Activated naive CD4-positive, alpha-beta T cell treated with anti-CD3 and anti-CD28 coated beads, Interleukin-2, amount 50 U/mL, for 16 hours (primary cell): ENCODE measurements around the gene EMP1.

Source experiments
- DNase-seq: peaks from one replicate; pipeline ENCODE4 v3.0.0-alpha.2; 2020

The EMP1 gene, protein sequence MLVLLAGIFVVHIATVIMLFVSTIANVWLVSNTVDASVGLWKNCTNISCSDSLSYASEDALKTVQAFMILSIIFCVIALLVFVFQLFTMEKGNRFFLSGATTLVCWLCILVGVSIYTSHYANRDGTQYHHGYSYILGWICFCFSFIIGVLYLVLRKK

DNA sequence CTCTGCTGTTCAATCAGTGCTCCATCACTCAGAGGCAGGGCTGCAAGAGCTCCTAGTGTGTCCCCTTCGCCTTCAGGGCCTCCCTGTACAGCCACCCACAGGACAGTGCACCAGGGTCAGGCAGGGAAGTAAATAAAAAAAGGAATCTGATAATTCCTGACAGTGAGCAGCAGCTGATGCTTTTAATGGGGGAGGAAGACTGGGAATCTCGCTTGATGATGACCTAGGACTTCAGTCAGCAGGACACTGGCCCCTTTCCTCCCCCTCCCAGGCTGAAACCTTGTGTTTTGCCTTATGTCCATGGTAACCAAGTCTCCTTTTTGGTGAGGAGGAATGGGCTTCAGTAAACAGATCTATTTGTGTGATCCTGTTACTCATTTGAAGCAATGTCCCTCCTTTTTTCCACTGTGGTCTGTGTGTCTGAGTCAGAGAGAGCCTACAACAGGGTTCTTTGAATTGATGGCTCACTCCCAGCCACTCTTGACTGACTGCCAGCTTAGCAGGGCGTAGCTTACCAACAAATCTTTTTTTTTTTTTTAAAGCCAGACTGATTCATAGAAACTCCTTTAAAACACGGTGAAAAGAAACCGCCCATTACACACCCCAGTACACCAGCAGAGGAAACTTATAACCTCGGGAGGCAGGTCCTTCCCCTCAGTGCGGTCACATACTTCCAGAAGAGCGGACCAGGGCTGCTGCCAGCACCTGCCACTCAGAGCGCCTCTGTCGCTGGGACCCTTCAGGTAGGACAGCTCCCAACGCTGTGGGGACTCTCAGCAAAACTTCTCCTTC, at the start of gene EMP1:
TSS of gene EMP1 (plus strand) at position 597 of the 792 bp plus-strand sequence. CDS start 14,785 bp downstream, outside the sequence.
- DNase-seq, result peak; percentile 82

DNA sequence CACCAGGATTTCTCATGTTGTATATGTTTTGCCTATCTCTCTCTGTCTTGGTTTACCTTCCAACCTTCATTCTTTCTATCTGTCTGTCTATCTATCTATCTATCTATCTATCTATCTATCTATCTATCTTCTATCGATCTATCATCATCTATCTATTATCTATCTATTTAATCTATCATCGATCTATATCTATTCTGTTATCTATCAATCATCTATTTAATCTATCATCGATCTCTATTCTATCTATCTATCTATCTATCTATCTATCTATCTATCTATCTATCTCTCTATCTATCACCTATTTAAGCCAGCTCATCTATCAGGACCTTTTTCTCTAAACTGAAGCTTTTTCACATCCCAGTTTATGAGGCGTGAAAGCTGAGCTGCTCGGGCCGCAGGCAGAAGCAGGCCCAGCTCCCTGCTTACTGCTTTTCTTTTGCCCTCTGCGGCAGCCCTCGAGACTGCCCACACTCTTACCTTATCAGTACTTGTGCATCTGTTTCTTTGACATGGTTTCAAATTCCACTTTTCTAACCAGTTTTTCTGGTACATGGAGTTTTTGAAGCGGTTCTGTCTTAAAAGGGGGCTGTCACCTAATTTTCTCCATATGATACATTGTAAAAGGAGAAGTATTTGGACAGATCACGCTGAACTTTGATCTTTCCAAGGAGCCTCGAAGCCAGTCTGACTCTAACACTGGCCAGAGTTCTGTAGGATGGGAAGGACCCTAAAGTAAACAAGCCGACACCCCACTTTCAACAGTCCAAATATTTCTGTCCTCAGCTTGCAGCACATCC, 48.6 kb upstream of the EMP1 start:
- DNase-seq, result no peak

DNA sequence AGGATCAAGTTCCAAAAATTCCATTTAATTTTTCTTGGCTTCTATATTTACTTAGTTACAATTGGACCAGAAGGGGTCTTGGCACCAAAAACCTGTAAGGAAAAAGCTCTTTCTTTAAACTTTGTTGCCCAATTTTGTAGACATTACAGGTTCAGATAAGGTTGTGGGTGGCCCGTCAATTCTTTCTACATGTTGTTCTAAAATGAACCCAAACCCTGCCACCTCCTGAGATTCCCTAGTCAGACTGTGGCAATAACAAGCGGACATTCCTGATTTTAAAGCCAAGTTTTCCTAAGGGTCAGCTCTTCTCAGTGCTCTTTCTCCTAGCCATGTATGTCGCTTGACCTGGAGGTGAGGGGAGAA, 48.1 kb upstream of the EMP1 start:
- DNase-seq, result no peak

DNA sequence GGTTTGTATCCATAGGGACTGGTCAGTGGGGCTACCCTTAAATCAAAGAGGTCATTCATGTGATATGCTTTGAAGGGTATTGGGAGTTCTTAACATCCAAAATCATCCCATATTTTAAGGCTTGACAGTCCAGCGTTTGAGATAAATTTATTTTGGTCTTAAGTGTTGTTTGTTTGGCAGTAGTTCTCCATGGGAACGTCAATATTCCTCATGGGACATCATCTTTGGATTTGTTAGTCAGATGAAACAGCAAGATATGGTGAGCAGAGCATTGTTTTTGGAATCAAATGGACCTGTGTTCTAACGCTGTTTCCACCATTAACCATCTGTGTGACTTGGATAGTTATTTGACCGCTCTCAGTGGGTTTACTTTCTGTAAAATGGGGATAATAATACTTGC, 47.1 kb upstream of the EMP1 start:
- DNase-seq, result no peak

DNA sequence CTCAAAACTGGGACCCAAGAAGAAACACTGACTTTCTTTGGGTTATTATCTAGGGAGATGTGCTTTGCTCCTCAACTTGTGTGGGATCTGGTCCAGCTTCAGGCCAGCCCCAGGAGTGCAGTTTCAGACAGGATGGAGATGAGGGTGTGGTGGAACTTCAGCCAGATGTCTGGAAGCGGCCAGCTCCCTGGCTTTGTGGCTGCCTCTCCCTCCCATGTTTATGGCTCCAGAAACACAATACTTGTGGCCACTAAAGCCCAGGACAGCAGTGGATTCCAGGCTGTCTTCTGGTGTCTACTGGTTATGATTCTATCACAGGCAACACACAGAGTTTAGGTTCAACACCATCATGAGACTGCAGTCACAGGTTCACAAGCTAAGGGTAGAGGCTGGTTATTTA, 44.2 kb upstream of the EMP1 start:
- no peak for DNase-seq

DNA sequence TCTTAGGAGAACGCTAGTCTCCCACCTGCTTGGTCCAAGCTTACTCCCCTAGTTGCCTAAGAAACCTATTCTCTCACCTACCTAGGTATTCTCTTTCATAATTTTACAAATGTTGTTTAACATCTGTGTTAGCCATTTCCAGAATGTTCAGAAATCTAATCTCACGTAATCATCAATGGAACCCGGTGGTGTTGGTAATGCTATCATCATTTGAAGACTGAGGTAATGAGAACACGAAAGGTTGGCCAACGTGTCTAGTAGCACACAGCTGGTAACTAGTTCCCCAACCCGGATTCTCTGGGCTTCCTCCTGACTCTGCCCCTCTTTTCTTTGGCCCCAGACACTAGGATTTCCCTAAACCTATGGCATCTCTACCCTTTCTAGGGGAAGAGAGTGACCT, 43.8 kb upstream of the EMP1 start:
- DNase-seq, result no peak

DNA sequence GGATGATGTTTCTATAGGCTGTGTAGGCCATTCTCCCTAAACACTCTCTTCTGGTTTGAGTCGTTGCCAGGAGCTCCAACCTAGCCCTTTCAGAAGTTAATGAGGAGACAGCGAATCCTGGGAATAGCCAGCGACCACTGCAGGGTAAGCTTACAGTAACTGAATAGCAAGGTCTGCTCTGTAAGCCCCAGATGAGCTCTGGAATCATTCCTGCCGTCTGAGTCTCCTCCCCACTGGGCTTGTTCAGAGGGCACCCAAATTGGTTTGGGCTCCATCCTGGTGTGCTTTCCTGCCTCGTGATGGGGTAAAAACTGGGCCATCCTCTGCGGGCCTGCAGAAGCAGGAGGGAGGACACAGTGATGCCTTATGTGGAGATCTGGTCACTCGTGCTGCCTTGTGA, 43.3 kb upstream of the EMP1 start:
- DNase-seq, result no peak

DNA sequence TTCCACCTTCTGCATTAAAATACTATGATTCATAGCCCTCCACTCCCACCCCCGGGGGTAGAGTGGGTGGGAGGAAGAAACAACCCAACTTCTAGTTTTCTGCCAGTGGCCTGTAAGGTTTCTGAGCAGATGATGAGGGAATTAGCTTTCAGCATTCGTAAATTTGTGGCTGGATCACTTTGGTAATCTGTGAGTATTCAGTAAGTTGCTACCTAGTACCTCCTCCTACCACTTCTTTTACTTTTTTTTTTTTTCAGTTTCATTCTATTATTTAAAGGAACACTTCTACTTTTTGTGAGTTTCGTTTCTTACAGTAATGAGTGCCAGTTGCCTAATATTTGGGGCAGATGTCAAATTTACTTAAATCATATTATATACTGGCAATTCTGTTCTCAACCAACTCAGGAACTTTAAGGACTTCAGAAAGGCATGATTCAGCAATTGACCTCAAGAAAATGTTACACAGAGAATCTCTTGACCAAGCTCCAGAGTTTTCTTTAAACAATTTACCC, 42.4 kb upstream of the EMP1 start:
- DNase-seq, result no peak

DNA sequence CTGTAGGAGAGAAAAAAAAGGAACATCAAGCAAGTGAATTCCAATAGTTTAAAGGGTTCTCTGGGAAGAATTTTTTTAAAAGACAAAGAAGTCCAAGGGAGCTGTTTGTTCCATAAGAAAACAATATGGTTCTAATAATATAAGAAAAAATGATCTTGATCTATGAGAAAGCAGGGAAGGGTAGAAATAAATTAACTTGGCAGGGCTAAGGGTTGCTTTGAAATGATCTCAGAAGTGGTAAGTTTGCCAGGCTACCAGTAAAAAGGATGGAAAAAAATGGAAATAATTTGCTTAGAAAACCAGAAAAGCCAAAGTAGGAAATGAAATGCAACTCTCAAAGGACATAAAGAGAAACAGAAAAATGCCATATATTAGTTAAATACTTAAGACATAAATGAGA, 41.7 kb upstream of the EMP1 start:
- DNase-seq, result no peak

DNA sequence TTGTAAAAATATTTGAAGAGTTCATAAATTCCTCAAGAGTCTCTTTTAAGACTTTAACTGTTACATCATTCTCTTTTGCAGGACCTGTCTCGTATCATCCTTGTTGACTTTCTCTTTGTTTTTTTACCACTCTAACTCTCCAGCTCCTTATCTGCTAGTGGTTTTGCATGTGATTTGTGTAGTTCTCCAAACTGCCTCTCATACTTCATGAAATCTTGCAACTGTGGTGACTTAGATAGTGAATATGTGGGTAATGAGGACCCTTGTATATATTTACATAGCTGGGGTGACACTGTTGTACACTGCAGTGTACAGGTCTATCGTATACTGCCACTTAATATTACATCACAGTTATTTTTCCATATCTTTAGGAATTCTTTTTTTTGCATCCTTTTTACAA, 40.2 kb upstream of the EMP1 start:
- no peak for DNase-seq

DNA sequence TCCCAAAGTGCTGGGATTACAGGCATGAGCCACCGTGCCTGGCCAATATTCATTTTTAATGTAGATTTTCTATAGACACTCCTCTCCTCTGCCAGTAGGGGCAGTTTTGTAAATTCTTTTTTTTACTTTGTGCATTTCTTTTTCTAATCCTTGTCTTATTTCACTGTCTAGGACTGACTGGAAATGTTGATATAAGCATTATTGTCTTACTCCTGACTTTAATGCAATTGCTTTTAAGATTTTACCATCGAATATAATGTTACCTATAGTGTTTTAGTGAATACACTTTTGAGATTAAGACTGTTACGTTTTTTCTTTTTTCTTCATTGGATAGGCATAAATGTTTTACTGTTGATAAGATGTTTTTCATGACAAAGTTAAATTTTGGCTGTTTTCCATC, 35.4 kb upstream of the EMP1 start:
- no peak for DNase-seq

DNA sequence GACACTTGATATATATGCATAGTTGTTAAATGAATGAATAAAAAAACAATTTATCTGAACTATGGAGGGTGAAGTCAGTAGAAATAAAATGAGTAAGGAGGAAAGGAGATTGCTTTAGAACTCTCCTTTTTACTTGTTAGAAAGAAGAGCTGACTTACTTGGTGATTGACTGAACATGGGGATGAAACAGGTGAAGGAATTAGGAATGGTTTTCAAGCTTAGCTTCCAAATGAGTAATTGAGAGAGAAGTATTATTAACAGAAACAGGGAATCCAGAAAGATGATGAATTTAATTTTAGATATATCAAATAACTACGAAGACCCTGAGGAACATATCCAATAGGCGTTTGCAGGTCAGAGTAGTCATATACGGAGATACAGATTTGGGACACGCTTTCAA, 33.6 kb upstream of the EMP1 start:
- DNase-seq, result no peak

DNA sequence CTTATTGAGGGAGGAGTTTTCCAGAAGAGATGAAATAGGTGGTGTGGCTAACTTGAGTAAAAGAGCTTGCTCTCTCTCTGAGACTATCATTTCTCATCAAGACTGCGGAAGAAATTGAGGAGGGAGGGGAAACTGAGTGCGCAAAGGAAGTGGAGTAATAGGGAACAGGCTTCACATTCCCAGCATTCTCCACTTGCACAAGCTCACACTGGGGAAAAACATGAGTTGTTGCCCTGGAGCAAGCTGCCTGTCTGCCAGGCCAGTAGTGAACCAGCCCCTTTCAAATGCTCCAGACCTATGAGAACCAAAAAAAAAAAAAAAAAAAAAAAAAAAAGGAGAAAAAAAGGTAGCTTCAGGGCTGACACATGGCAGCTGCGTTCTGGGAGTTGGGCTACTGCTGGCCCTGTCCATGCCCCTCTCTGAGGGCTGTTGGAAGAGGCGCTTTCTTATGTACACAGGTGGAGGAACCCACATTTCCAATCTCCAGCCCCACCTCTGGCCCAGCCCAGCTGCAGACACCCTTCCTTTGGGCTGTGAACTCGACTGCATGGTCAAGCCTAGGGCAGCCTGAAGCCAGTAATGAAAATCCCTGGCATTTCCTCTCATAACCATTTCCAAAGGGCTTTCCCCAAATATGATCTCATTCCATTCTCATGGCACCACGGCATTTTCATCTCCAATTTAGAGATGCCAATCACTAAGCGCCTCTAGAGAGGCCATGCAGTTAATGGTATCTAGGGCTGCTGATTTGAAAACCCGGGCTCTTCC, 32.5 kb upstream of the EMP1 start:
- no peak for DNase-seq

DNA sequence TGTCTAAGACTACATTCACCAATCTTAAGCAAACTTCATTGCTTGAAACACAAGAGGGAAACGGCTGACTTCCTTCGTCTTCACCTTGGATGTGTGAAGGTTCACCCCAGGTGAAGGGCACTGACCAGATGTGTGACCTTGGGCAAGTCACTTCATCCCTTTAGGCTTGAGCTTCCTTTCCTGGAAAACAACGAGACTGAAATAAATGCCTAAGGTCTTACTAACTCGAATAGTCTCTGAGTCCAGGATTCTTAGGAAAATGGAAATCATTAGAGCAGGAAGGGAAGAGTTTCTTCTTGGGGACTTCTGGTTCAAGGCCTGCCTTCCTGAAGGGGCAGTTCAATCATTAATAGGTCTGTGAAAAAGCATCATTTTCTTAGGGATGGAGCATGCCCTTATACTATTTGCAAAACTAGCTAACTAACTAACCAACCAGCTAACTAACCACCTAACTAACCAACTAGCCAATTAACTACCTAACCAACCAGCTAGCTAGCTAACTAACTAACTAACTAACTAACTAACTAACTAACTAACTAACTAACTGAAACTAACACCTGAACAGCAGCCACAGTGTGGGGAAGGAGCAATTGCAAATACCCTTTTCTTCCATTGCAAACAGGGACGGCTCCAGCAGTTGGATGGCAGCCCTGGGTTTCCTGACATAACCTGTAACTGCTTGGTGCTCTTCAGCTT, 31.5 kb upstream of the EMP1 start:
- DNase-seq, result no peak

DNA sequence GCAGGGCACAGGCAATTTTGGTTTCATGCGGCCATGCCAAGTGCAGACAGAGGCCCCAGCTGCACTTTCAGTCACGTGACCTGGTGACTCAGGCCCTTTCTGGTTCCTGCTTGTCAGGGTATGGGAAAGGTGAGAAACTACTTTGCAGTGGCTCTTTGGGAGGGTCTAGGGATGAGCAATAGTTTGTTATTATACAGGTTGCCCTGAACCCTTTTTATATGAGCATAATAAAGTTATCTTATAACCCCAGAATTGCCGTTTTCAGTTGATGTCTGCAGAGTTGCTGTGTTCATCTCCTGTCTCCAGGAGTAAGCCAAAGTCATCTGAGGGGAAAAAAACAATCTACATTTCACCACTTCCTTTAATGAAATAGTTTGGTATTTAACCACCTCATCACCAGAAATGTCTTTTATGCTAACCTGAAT, 30.9 kb upstream of the EMP1 start:
- peak; percentile 78 for DNase-seq

DNA sequence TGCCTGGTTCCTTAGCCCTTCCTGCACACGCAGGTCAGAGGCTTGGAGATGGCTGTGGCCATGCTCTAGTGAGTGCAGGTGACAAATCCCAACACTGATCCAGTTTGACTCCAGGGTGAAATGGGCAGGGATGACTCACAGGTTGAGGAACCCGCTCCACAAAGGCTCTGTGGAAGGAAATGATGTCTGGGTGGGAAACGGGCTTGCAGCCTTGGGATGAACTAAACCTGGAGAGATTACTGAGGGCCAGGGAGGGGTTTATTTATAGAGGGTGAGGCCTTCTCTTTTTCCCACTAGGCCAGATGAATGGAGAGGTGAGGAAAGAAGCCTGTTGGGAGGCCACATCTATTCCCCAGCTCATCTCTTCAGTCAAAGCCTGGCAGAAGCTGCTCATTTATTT, 29.3 kb upstream of the EMP1 start:
- no peak for DNase-seq

DNA sequence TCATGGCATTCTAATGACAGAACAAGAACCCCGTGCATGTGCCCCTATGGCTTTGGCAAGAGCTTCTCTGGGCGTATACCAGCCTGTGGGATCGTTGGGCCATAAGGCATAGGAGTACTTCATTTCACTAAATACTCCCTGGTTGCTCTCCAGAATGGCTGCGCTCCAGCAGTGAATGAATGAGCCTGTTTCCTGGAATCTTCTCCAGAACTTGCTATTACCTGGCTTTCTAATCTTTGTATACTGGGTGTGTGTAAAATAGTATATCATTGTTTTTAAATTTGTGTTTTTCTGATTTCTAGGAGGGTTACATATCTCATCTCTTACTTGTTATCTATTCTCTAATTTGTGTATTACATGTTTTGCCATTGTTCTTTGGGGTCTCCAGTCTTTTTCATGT, 28.6 kb upstream of the EMP1 start:
- no peak for DNase-seq

DNA sequence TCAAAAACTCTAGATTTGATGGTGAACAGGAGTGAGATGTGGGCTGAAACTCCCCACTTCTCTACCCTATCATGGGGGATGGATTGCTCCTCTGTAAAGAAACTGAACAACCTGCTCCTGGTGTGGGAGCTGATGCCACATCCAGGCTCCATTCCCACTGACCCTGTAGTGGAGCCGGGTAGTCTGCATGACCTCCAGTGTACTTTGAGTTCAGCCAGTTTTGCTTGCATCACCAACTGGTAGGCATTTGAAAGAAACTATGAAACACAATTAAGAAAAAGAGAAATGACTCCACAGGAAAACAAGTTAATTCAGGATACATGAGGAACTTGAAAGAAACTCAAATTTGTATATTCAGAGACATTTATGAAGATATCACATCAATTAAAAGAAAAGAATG, 27.3 kb upstream of the EMP1 start:
- DNase-seq, result no peak

DNA sequence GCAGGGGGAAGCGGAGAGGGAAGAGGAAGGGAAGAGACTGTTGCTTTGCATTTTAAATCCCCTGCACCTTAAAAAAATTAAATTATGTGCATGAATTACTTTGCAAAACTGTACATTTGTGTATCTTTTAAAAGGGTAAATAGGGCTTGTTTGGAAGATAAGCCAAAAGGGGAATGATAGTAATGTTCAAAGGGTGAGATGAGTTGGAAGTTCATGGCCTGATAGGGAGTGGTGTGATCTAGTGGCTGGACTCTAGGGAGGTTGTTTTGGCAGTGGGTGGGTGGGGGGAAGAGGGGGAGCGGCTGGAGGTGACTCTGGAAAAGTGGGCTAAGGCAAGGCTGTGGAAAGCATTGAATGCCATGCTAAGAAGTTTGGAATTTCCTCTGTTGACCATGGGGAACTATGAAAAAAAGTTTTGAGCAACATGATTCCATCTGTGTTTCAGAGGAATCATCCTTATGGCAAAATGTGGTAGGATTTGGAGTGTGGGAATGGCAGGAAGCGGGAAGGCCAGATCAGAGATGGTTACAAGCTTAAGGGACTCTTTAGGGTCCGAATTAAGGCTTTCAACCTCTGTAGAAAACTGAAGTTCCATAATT, 25.5 kb upstream of the EMP1 start:
- DNase-seq, result no peak

DNA sequence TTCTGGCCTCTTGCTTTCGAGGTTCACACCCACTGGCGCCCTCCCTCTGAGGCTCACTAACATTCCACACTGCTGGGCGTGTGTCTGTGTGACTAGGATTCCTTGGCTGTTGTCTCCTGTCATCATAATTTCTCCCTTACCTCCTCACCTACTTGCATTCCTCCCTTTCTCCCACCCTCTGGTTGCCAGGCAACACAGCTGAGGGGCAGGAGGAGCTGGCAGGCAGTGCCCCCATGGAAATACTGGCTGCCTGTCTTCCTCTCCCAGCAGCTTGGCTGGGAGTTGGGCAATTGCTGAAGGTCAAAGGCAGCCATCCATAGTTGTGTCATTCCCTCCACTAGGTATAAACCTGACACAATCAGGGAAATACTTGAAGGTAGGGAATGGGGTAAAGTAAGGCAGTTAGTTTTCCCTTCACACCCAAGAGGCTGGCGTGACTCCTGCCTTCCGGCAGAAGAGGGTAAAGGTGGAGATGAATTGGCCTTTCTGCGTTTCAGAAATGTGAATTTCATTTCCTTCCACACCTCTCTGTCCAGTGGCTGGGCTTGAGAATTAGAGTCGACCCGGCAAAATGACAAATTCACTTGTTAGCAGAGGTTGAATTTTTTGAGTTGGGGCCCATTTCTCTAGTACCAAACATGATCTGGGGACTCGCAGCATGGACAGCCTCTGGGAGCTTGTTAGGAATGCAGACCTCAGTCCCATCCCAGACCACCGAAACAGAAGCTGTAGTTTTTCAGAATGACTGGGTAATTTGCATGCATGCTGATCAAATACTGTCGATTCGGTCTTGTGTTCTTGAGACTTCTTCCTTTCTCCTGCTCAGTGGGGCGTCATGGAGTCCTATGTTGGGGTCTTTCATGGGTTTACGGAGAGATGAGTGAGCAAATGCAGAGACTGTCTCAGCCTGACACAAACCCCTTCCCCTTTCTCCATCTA, 24.3 kb upstream of the EMP1 start:
- no peak for DNase-seq
